ENCODE measurements around the gene STK39.
A peak's percentile ranks its signal among the peaks of the same experiment; 100 is the strongest.
"Not testable (repeated sequence)": the region's sequence is repeated elsewhere in the genome, so short reads cannot be mapped to it uniquely, and the experiment has no call there.

Gene STK39

GRCh38 chr2:168089200-168089599, 158.2 kb downstream of the STK39 start:
- no peak for DNase-seq (ENCODE audit: low spot score)

- DNase-seq (ENCODE audit: low spot score) = no peak
These were observed 160.0 kb downstream of the STK39 start for GRCh38 chr2:168087401-168087800.

GRCh38 chr2:168086851-168087250, 160.5 kb downstream of the STK39 start:
- no peak for DNase-seq (ENCODE audit: low spot score)

- no peak for DNase-seq (ENCODE audit: low spot score)
These were observed 161.5 kb downstream of the STK39 start for GRCh38 chr2:168085801-168086361.

GRCh38 chr2:168084288-168084687, 163.1 kb downstream of the STK39 start:
- DNase-seq (ENCODE audit: low spot score) = no peak

- not testable (repeated sequence) for DNase-seq (ENCODE audit: low spot score)
These were observed 165.9 kb downstream of the STK39 start for GRCh38 chr2:168081452-168081851.

GRCh38 chr2:168079236-168079635, 168.2 kb downstream of the STK39 start:
- DNase-seq (ENCODE audit: low spot score) = no peak

GRCh38 chr2:168076731-168077130, 170.7 kb downstream of the STK39 start:
- DNase-seq (ENCODE audit: low spot score) = no peak

- DNase-seq (ENCODE audit: low spot score) = peak; percentile 8
These were observed 171.9 kb downstream of the STK39 start for GRCh38 chr2:168075446-168075845.

GRCh38 chr2:168072626-168073303, 174.6 kb downstream of the STK39 start:
- no peak for DNase-seq (ENCODE audit: low spot score)

GRCh38 chr2:168064011-168064998, 183.1 kb downstream of the STK39 start:
- DNase-seq (ENCODE audit: low spot score) = no peak

- no peak for DNase-seq (ENCODE audit: low spot score)
These were observed 184.5 kb downstream of the STK39 start for GRCh38 chr2:168062936-168063335.

- DNase-seq (ENCODE audit: low spot score) = no peak
These were observed 185.3 kb downstream of the STK39 start for GRCh38 chr2:168062054-168062453.

GRCh38 chr2:168060986-168061750, 186.2 kb downstream of the STK39 start:
- DNase-seq (ENCODE audit: low spot score) = no peak

GRCh38 chr2:168059758-168060157, 187.6 kb downstream of the STK39 start:
- DNase-seq (ENCODE audit: low spot score) = no peak

- DNase-seq (ENCODE audit: low spot score) = no peak
These were observed 188.7 kb downstream of the STK39 start for GRCh38 chr2:168058675-168059074.

- no peak for DNase-seq (ENCODE audit: low spot score)
These were observed 191.1 kb downstream of the STK39 start for GRCh38 chr2:168056242-168056787.

GRCh38 chr2:168054657-168055056, 192.7 kb downstream of the STK39 start:
- no peak for DNase-seq (ENCODE audit: low spot score)

GRCh38 chr2:168053676-168054075, 193.7 kb downstream of the STK39 start:
- no peak for DNase-seq (ENCODE audit: low spot score)

GRCh38 chr2:168052773-168053172, 194.6 kb downstream of the STK39 start:
- DNase-seq (ENCODE audit: low spot score) = no peak

GRCh38 chr2:168050377-168050776, 197.0 kb downstream of the STK39 start:
- DNase-seq (ENCODE audit: low spot score) = no peak

- no peak for DNase-seq (ENCODE audit: low spot score)
These were observed 197.8 kb downstream of the STK39 start for GRCh38 chr2:168049609-168050008.

All from kidney capillary endothelial cell (primary cell).